ENCODE results near the gene CPED1.
"Not testable (repeated sequence)": the region's sequence is repeated elsewhere in the genome, so short reads cannot be mapped to it uniquely, and the experiment has no call there.

Gene CPED1

GRCh38 chr7:121109145-121109544 is 120.6 kb downstream of the CPED1 start:
- TF ChIP-seq, protein P1, sequence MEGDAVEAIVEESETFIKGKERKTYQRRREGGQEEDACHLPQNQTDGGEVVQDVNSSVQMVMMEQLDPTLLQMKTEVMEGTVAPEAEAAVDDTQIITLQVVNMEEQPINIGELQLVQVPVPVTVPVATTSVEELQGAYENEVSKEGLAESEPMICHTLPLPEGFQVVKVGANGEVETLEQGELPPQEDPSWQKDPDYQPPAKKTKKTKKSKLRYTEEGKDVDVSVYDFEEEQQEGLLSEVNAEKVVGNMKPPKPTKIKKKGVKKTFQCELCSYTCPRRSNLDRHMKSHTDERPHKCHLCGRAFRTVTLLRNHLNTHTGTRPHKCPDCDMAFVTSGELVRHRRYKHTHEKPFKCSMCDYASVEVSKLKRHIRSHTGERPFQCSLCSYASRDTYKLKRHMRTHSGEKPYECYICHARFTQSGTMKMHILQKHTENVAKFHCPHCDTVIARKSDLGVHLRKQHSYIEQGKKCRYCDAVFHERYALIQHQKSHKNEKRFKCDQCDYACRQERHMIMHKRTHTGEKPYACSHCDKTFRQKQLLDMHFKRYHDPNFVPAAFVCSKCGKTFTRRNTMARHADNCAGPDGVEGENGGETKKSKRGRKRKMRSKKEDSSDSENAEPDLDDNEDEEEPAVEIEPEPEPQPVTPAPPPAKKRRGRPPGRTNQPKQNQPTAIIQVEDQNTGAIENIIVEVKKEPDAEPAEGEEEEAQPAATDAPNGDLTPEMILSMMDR (conservative IDR thresholded peaks at IDR 0.05; ENCODE audit: low read length): no peak
- no peak overlapping the region for H3K4me3 ChIP-seq (ENCODE audit: low read length)
- no peak for DNase-seq (ENCODE audit: low read depth)

- peak; percentile 30 for DNase-seq (ENCODE audit: low read depth)
- TF ChIP-seq, protein P1 (conservative IDR thresholded peaks at IDR 0.05; ENCODE audit: low read length): no peak
- H3K4me3 ChIP-seq (ENCODE audit: low read length): no peak overlapping the region
Observed at GRCh38 chr7:121113288-121113687, 124.8 kb downstream of the CPED1 start.

- TF ChIP-seq, protein P1 (conservative IDR thresholded peaks at IDR 0.05; ENCODE audit: low read length): no peak
- peak; percentile 46 for DNase-seq (ENCODE audit: low read depth)
Observed at GRCh38 chr7:121116396-121116795, 127.9 kb downstream of the CPED1 start.

DNA sequence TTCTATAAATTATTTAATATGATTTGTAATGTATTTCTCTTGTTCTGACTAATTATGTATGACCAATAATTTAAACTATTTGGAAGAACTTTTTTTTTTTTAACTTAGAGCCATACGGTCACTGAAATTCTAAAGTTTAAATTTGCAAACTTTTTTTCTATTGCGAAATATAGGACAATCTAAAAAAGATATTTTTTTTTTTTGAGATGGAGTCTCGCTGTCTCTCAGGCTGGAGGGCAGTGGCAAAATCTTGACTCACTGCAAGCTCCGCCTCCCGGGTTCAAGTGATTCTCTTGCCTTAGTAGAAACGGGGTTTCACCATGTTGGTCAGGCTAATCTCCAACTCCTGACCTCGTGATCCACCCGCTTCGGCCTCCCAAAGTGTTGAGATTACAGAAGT is 130.5 kb downstream of the CPED1 start:
- no peak overlapping the region for H3K4me3 ChIP-seq (ENCODE audit: low read length)
- DNase-seq (ENCODE audit: low read depth): no peak
- TF ChIP-seq, protein P1 (conservative IDR thresholded peaks at IDR 0.05; ENCODE audit: low read length): no peak

More at GRCh38 chr7:121116396-121116795, 127.9 kb downstream of the CPED1 start:
- H3K4me3 ChIP-seq (ENCODE audit: low read length): no peak overlapping the region

DNA sequence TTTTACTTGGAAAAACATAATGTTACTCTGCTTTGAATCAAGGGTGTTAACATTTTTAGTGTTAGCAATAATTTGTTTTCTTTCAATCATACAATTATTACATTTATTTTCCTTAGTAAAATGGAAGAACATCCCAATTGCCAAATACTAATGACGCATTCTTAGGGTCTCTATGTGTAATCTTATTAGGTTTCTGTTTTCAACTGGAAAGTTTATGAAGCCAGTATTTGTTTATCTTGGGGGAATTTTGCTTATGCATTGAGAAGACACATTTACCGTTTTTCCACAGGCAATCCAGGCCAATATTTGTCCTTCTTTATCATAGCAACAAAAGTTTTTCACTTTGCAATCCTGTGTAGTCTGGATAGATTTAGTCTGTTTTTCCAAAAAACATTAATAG is 134.5 kb downstream of the CPED1 start:
- TF ChIP-seq, protein P1 (conservative IDR thresholded peaks at IDR 0.05; ENCODE audit: low read length): no peak
- no peak for DNase-seq (ENCODE audit: low read depth)
- no peak overlapping the region for H3K4me3 ChIP-seq (ENCODE audit: low read length)

GRCh38 chr7:121125454-121125853 is 136.9 kb downstream of the CPED1 start:
- not testable (repeated sequence) for H3K4me3 ChIP-seq (ENCODE audit: low read length); DNase-seq (ENCODE audit: low read depth)

DNA sequence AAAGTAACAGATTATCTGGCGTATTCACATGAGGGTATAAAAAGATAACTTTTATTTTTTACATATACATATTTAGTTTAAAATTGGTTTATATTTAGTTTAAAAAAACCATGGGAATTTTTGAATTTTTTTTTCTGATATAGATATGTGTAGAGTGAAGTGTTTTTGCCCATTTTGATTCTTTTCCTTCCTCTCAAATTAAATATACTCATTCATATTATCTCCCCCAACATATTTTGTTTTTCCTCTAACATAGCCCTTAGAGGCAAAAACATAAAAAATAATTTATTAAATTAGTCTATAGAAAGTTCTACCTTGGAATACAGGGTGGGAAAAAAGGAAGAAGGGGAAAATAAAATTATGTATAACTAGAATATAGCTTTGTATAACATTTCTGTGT is 137.7 kb downstream of the CPED1 start:
- TF ChIP-seq, protein P1 (conservative IDR thresholded peaks at IDR 0.05; ENCODE audit: low read length): no peak

More for the DNA sequence above, 137.7 kb downstream of the CPED1 start:
- no peak overlapping the region for H3K4me3 ChIP-seq (ENCODE audit: low read length)
- DNase-seq (ENCODE audit: low read depth): no peak

All from AG10803 (cell line).